Hair follicle dermal papilla cell (primary cell): ENCODE data around the gene MORF4L2. TPM values are rescaled to one million over a fixed set of nuclear protein-coding genes. Genes with fewer than 3 reads are reported as not detected.

Experiments
- total RNA-seq: library from RNA; depleted of rRNA; stranded (reverse); fragments of >200 nt; gene quantifications from 2 replicates; pipeline ENCODE4 v1.2.3, GENCODE V29; 2012

The MORF4L2 gene
- 675 and 737 TPM in 2 replicates for total RNA-seq

GRCh38 chrX:103686199-103687072, at the start of gene MORF4L2:
Gene MORF4L2 (minus strand): TSS chrX:103686699. CDS start chrX:103677027, 9,672 bp downstream.

DNA sequence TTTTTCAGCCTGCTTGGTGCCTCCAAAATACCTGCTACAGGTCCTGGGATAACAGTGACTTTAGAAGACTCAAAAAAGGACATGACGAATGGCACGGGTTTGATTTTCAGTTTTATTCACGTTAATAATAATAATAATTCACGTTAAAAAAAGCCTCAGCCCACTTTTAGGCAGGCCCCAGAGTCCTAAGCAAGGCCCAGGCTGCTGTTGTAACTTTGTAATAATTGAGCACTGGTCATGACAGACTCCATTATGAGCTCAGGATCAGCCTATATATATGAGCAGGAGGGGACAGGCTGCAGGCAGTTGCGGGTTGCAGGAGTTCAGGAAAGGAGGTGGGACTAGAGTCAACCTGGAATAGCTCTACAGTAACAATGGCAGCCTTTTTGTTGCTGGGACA, 24.1 kb upstream of the MORF4L2 start, which contains the start of gene TMEM31:
Gene TMEM31 (plus strand): TSS at position 301 of the 400 bp plus-strand sequence. CDS start 1,350 bp downstream, outside the sequence.

DNA sequence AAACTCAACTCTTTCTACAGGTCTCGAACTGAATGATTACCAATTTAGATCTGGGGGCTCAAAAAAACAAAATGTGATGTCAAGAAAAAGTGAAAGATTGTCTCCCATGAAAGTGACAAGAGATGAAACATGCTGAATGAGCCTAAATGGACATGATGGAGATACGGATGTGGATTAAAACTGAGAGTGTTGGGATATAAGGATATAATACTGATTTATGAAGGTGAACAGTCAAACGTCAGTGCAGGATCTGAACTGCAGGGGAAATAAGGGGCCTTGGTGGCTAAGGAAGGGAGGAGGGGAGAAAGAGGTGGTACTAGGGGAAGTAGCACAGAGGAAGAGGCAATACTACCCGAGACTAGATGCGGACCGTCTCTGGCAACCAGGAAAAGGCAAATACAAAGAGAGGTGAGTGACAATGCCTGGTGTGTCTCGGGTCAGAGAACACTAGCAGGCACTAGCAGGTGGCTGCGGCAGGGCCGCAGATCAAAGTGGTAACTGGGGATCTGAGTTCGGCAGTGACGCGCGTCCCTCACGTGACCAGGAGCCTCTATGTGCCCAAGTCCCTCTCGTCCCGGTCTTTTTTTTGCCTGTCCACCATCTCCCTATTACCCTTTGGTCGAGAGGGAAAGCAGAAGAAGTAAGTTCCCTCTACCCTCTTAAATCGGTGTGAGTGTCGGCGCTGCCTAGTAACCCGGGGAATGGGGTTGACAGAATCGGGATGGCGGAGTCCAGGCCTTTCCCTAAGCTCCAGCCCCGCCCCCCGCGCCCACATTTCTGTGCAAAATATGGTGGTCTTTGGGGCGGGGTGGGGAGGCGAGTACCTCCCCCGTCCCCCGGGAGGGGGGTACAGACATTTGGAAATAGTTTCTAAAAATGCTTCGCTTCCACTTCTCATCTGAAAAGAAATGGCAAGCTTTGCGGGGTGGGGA, 57.8 kb downstream of the MORF4L2 start, which contains the start of gene TCEAL1:
Gene TCEAL1 (plus strand): TSS at position 590 of the 932 bp plus-strand sequence. CDS start 942 bp downstream, outside the sequence.

Other genes with a start within 250 kb of the MORF4L2 start
- 0.12 and 0.32 TPM in 2 replicates for gene RAB40A, start 167.2 kb downstream of the MORF4L2 start, total RNA-seq
- gene TCEAL4, start 101.2 kb downstream of the MORF4L2 start, total RNA-seq, result 20.9 and 23.1 TPM in 2 replicates
- gene TCEAL3, start 78.7 kb downstream of the MORF4L2 start, total RNA-seq, result 9.6 and 14.1 TPM in 2 replicates
- gene TCEAL1, start 57.7 kb downstream of the MORF4L2 start, total RNA-seq, result 16.2 and 24.5 TPM in 2 replicates
- gene TMEM31, start 24.2 kb upstream of the MORF4L2 start, total RNA-seq, result not detected in 2 replicates
- gene PLP1, start 90.1 kb upstream of the MORF4L2 start, total RNA-seq, result 0.97 and 1.9 TPM in 2 replicates
- 0.97 and 1.1 TPM in 2 replicates for gene RAB9B, start 145.6 kb upstream of the MORF4L2 start, total RNA-seq